ENCODE results near the gene HADHB.
A peak's percentile ranks its signal among the peaks of the same experiment; 100 is the strongest.
"Not testable (repeated sequence)": the region's sequence is repeated elsewhere in the genome, so short reads cannot be mapped to it uniquely, and the experiment has no call there.

The HADHB gene

GRCh38 chr2:26305540-26305939 is 60.8 kb downstream of the HADHB start:
- Histone ChIP-seq H3K36me3 (no peaks in the 10 kb centered on the region), H3K9me3 (replicated peaks in 1 of 11) (no peaks in the 10 kb centered on the region), H3K9ac (no peak overlapping the region), H3K4me2 (no peak overlapping the region), H4K20me1 (no peaks in the 10 kb centered on the region; a peak in 1 of 22 replicates), H3K27ac (no peak overlapping the region), H3K4me1 (peaks cover 0 to 3% (median 3%) of the 10 kb centered on the region in 10 experiments; a peak in 17 of 20 replicates), H3K27me3 (no peaks in the 10 kb centered on the region), H3K4me3 (no peak overlapping the region)
- TF ChIP-seq Cebpa-rat (IDR thresholded peaks at IDR 0.05): no peak

GRCh38 chr2:26309921-26310320 is 65.2 kb downstream of the HADHB start:
- TF ChIP-seq Cebpa-rat (IDR thresholded peaks at IDR 0.05): no peak
- Histone ChIP-seq H4K20me1 (no peaks in the 10 kb centered on the region; a peak in 1 of 22 replicates), H3K4me1 (peaks cover 0 to 5% (median 0%) of the 10 kb centered on the region in 10 experiments; a peak in 1 of 20 replicates), H3K9ac (no peak overlapping the region), H3K27ac (no peak overlapping the region), H3K27me3 (no peaks in the 10 kb centered on the region), H3K9me3 (replicated peaks in 1 of 11) (no peaks in the 10 kb centered on the region), H3K36me3 (no peaks in the 10 kb centered on the region), H3K4me2 (no peak overlapping the region), H3K4me3 (no peak overlapping the region)

DNA sequence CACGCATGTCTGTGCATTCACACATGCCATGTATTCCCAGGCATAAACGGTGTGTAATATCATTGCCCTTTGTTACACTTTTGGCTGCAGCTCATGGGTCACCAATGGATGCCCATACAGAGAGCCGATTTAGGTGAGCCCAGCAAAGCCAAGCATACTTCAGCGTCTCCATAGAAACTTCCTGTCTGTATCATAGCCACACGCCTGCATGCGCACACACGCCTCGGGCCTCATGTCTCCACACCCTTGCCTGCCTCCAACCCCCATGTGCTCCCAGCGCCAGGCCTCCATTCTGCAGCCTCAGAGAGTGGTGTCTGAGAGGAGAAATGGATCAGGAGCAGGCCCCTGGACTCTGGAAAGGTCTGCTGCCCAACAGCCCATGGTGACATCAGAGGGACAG is 67.7 kb downstream of the HADHB start:
- H3K9ac ChIP-seq: no peak overlapping the region
- H3K4me1 ChIP-seq: peaks cover 0 to 5% (median 0%) of the 10 kb centered on the region in 10 experiments; a peak in 1 of 20 replicates
- TF ChIP-seq Cebpa-rat (IDR thresholded peaks at IDR 0.05): no peak
- H3K27me3 ChIP-seq: no peaks in the 10 kb centered on the region
- H3K4me3 ChIP-seq: no peak overlapping the region
- no peaks in the 10 kb centered on the region for H3K9me3 ChIP-seq (replicated peaks in 1 of 11)
- H3K36me3 ChIP-seq: no peaks in the 10 kb centered on the region
- H3K27ac ChIP-seq: no peak overlapping the region
- no peaks in the 10 kb centered on the region; a peak in 1 of 22 replicates for H4K20me1 ChIP-seq
- H3K4me2 ChIP-seq: no peak overlapping the region

DNA sequence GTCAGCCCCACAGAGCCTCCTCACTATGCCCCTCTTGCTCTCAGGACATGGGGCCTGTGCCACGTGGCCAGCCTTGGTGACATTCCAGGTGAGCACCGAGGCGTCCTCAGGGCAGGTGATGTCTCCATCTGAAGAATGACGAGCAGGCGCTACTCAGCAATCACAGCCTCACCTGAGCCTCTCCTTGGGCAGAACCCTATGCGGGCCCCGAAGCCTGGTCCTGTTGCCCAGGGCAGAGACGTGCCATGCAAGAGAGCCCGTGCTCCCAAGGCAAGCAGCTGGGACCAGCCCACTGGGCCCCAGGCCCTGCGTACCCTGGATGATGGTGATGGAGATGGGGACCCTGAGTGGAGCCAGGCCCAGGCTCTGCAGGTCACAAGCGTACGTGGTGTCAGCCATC is 68.7 kb downstream of the HADHB start:
- Histone ChIP-seq H3K4me2 (no peak overlapping the region; a peak in 1 of 22 replicates), H3K9me3 (replicated peaks in 1 of 11) (no peaks in the 10 kb centered on the region), H3K4me1 (peaks cover 0 to 5% (median 0%) of the 10 kb centered on the region in 10 experiments; a peak in 2 of 20 replicates), H3K27ac (no peak overlapping the region), H3K27me3 (no peaks in the 10 kb centered on the region), H3K4me3 (no peak overlapping the region), H3K36me3 (no peaks in the 10 kb centered on the region), H4K20me1 (no peaks in the 10 kb centered on the region; a peak in 1 of 22 replicates), H3K9ac (no peak overlapping the region)
- TF ChIP-seq Cebpa-rat (IDR thresholded peaks at IDR 0.05): no peak

- no peaks in the 10 kb centered on the region for H3K9me3 ChIP-seq (replicated peaks in 1 of 11)
- H3K4me3 ChIP-seq: no peak overlapping the region
- TF ChIP-seq Cebpa-rat (IDR thresholded peaks at IDR 0.05): no peak
- no peak overlapping the region for H3K9ac ChIP-seq
- peaks cover 0 to 6% (median 5%) of the 10 kb centered on the region in 10 experiments; a peak in 4 of 20 replicates for H3K4me1 ChIP-seq
- no peaks in the 10 kb centered on the region; a peak in 1 of 22 replicates for H4K20me1 ChIP-seq
- no peak overlapping the region for H3K27ac ChIP-seq
- no peaks in the 10 kb centered on the region for H3K36me3 ChIP-seq
- no peak overlapping the region for H3K4me2 ChIP-seq
- H3K27me3 ChIP-seq: no peaks in the 10 kb centered on the region
These were observed 69.5 kb downstream of the HADHB start for GRCh38 chr2:26314243-26314642.

- no peaks in the 10 kb centered on the region for H4K20me1 ChIP-seq
- H3K4me1 ChIP-seq: peaks cover 0 to 6% (median 5%) of the 10 kb centered on the region in 10 experiments; a peak in 4 of 20 replicates
- H3K27ac ChIP-seq: no peak overlapping the region; a peak in 1 of 22 replicates
- H3K4me3 ChIP-seq: no peak overlapping the region
- no peak for TF ChIP-seq Cebpa-rat (IDR thresholded peaks at IDR 0.05)
- no peaks in the 10 kb centered on the region for H3K9me3 ChIP-seq (replicated peaks in 1 of 11)
- H3K4me2 ChIP-seq: no peak overlapping the region
- no peaks in the 10 kb centered on the region for H3K36me3 ChIP-seq
- H3K9ac ChIP-seq: no peak overlapping the region
- H3K27me3 ChIP-seq: no peaks in the 10 kb centered on the region
These were observed 71.3 kb downstream of the HADHB start for GRCh38 chr2:26316041-26316440.

- Histone ChIP-seq H4K20me1 (no peaks in the 10 kb centered on the region), H3K9ac (0 out of 22 replicates have a peak overlapping the region, but pooled peaks of 1 of the 11 experiments have one; percentile 13), H3K4me2 (no peak overlapping the region), H3K9me3 (replicated peaks in 1 of 11) (no peaks in the 10 kb centered on the region), H3K27me3 (no peaks in the 10 kb centered on the region), H3K27ac (no peak overlapping the region; a peak in 1 of 22 replicates), H3K4me3 (no peak overlapping the region), H3K36me3 (no peaks in the 10 kb centered on the region), H3K4me1 (peaks cover 0 to 6% (median 5%) of the 10 kb centered on the region in 10 experiments; a peak in 4 of 20 replicates)
- TF ChIP-seq Cebpa-rat (IDR thresholded peaks at IDR 0.05): no peak
These were observed 72.1 kb downstream of the HADHB start for GRCh38 chr2:26316845-26317244.

DNA sequence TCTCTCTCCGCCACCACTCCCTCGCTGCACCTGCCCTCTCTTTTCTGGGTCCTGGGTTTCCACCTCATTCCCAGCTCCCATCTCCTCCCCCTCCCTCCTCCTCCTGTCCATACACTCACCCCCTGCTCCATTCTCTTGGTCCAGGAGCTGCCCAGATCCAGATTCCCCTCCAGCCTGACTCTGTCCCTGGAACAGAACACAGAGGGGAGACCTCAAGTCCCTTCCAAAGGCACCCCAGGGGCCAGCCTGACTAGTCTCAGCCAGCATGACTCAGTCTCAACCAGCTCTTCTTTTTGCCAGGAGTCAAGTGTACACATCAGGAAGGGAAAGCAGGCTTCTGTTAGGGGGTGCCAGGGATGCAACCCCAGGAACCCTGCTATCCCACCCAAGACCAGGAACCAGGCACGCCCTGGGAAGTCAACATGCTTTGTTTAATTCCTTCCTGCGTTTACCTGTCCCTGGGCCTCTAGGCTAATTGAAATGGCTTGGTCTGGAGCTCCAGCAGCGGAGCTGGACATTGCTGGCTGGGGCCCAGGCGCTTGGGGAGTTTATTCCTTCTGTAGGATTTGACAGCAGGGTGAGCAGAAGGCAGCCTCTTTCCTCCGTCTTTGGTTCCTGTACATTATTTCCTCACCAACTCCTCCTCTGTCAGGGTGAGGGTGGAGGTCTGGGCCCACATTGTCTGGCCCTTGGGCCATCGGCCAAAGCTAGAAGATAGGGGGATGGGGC is 72.8 kb downstream of the HADHB start:
- Histone ChIP-seq H3K9ac (no peak overlapping the region), H3K27me3 (no peaks in the 10 kb centered on the region), H4K20me1 (no peaks in the 10 kb centered on the region)

GRCh38 chr2:26318950-26319349 is 74.2 kb downstream of the HADHB start:
- Histone ChIP-seq H3K9me3 (replicated peaks in 1 of 11) (no peaks in the 10 kb centered on the region), H4K20me1 (no peaks in the 10 kb centered on the region), H3K27me3 (no peaks in the 10 kb centered on the region), H3K9ac (no peak overlapping the region), H3K27ac (peak overlapping the region in 2 of 11 experiments; percentile 1 to 36; a peak in 1 of 22 replicates), H3K4me2 (peak overlapping the region in 5 of 11 experiments; percentile 7 to 47 (median 34); a peak in 4 of 22 replicates), H3K36me3 (no peaks in the 10 kb centered on the region), H3K4me1 (peaks cover 0 to 6% (median 2%) of the 10 kb centered on the region in 10 experiments; a peak in 4 of 20 replicates), H3K4me3 (no peak overlapping the region)
- no peak for TF ChIP-seq Cebpa-rat (IDR thresholded peaks at IDR 0.05)

More for the DNA sequence above, 72.8 kb downstream of the HADHB start:
- Histone ChIP-seq H3K4me1 (peaks cover 0 to 6% (median 5%) of the 10 kb centered on the region in 10 experiments; a peak in 4 of 20 replicates), H3K4me3 (no peak overlapping the region), H3K9me3 (replicated peaks in 1 of 11) (no peaks in the 10 kb centered on the region), H3K27ac (no peak overlapping the region), H3K4me2 (no peak overlapping the region), H3K36me3 (no peaks in the 10 kb centered on the region)
- TF ChIP-seq Cebpa-rat (IDR thresholded peaks at IDR 0.05): no peak

- H3K27me3 ChIP-seq; H3K9me3 ChIP-seq (replicated peaks in 1 of 11): not testable (repeated sequence)
- peaks cover 28 to 46% (median 39%) of the 10 kb centered on the region in 10 experiments for H3K4me1 ChIP-seq
These were observed 79.7 kb downstream of the HADHB start for GRCh38 chr2:26324479-26324878.

More at GRCh38 chr2:26324479-26324878, 79.7 kb downstream of the HADHB start:
- H3K4me2 ChIP-seq, H3K9ac ChIP-seq, H4K20me1 ChIP-seq, H3K27ac ChIP-seq, H3K36me3 ChIP-seq, H3K4me3 ChIP-seq: not testable (repeated sequence)
